ENCODE results near the gene MAB21L4.

Gene MAB21L4

DNA sequence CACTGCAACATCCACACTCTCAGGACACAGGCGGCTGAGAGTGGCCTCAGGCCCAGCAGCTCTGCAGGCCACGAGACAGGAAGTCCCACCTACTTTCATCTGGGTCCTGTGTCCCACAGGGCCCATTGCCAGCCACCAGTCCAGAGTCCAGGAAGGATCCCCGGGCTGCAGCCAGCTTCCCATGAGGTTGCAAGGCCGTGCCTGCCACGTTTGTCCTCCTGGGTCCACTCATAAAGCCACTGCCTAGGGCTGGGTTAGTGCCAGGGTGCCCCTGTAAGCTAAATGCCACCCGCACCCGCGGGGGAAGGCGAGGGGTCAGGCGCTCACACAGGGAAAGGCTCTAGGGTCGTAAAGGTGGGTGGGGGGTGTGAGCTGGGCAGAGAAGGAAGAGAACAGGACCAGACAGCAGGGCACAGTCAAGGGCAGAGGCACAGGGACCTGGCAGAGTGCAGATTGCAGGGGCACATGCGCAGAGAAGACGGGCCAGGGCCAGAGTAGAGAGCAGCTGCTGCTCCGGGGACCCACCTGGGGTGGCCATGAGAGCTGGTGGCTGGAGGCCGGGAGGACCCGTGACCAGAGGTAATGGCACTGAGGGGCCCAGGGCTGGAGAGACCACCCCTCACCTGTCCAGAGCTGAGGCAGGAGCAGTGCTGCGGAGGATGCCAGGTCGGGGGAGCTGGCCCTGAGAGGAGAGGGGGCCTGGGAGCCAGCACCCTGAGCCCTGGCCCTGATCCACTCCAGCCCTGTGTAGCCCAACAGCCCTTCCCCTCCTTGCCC, 19.3 kb downstream of the MAB21L4 start:
- DNase-seq (ENCODE audit: low read depth): no peak

DNA sequence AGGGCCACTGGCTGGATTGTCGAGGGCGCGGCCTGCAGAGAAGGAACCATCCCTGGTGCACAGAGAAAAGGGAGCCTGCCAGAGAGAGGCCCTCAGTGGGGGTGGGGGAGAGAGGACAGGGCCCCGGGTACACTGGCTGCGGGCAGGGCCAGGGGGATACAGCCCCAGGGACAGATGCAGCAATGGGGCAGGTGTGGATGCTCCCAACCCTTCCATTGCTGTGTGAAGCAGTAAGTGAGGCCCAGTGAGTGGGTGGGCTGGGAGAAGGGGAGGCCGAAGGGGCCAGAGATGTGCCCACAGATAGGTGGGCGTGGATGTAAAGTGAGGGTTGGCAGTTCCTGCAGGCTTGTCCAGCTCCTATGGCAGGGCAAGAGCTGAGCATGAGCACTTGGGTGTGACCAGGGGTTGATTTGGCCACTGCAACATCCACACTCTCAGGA, 19.9 kb downstream of the MAB21L4 start:
- DNase-seq (ENCODE audit: low read depth): no peak

DNA sequence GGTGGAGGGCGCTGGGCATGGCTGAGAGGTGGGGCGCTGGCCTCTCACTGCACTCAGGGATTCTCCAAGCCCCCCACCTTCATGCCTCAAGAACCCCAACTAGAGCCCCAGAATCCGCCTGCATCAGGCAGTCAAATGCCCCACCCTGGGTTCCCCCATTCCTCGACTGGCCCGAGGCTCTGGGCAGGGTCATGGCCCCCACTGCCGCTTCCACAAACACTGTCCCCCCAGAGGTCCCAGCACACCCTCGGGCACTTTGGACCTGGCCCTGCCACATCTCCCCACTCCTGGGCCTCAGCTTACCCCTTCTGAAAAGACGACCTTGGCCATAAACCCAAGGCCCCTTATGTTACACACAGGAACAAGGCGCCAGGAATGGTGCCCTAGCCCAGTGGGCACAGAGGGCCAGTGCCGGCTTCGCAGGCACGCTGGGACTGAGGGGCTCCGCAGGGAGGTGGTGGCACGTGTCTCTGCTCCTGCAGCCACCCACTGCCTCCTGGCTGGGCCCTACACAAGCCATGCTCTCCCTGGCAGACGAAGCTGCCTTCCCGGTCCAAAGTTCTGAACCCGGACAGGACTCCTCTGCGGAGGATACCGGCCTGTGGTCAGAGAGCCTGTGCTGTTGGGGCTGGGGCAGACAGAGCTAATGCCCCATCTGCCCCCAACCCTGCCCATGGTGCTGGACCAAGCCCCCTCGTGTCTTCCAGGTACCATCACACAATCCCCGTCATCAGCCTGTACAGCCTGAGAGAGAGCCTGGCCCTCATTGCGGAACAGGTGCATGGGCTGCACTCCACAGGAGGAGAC, 20.5 kb downstream of the MAB21L4 start:
- DNase-seq (ENCODE audit: low read depth): no peak

DNA sequence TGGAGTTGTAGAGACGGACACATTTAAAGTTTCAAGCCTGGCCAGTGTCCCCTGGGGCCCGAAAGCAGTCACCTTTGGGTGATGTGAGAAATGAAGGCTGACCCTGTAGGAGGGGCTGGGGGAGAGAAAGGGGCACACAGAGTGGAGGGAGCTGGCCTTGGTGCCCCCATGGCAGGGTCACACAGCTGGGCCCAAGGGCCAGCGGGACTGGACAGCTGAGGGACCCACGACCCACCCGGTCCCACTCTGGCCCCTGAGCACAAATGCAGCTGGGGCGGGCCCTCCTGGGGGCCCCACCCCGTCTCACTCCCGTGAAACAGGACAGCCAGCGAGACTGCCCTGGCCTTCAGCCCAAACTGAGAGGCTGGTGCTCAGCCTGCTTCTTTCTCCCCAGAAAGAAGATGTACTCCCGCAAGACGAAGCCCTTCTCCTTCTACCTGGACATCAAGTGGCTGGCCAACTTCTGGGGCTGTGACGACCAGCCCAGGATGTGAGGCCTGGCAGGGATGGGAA, 21.2 kb downstream of the MAB21L4 start:
- DNase-seq (ENCODE audit: low read depth): no peak

DNA sequence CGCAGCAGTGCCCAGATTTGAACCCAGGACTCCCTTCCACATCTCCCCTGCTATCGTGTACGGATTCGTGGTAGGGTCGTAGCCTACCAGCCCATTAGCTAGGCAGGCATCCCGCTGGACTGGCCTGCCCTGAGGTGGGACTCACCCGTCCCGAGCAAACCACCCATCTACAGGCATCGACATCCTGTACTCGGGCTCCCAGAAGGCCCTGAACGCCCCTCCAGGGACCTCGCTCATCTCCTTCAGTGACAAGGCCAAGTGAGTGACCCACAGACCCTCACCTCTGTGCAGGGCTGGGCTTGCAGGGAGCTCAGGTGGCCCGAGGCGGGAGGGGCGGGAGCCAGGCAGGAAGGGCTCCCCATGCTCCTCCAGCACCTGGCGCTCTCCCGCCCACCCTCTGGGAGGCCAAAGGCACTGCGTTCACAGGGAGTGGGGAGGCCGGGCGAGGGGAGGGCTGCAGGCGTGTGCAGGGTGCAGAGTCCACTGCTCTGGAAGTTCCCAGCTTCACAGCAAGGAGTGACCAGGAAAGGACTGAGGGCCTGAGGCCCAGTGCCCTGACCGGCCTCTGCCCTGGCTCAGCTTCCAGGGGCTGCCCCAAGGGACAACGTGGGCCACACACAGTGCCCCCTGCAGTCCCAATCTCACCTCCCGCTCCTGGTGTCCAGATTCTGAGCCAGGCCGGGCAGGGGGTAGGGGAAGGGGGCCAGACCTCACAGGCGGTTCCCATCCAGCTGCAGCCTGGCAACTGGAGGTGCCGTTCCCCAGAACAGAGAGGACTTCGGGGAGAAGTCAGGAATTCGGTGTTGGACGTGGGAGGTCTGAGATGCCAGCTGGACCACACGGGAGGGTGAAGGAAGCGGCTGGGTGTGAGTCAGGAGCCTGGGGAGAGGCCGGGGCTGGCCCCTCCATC, 21.9 kb downstream of the MAB21L4 start:
- DNase-seq (ENCODE audit: low read depth): no peak

DNA sequence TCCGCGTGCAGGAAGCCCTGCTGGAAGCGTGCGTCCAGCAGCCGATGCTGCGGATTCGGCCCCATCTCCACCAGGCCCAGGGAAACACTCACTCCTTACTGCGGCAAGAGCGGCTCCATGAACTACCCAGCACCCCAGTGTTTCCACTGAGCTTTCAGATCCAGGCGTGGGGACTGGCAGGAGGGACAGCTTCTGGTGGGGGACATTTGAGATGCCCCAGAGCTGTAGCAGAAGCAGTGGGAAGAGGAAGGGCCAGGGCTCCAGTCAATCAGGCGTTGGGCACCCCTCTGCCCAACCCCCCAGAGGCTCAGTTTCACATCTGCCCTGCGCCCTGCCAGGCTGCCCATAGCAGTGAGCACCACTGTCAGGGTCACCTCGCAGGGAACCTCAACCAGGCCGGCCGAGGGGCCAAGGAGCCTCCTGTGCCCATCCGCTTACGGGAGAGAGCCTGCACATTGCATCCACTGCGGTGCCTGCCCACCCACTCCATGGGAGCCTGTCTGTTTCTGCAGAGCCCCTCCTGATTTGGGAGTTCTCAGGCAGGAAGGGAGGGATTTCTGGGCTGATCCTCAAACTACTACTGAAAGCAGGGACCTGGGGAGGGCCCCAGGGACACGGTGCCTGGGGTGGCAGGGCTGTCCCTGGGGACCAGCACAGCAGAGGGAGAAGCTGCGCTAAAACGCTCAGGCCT, 22.7 kb downstream of the MAB21L4 start:
- no peak for DNase-seq (ENCODE audit: low read depth)

DNA sequence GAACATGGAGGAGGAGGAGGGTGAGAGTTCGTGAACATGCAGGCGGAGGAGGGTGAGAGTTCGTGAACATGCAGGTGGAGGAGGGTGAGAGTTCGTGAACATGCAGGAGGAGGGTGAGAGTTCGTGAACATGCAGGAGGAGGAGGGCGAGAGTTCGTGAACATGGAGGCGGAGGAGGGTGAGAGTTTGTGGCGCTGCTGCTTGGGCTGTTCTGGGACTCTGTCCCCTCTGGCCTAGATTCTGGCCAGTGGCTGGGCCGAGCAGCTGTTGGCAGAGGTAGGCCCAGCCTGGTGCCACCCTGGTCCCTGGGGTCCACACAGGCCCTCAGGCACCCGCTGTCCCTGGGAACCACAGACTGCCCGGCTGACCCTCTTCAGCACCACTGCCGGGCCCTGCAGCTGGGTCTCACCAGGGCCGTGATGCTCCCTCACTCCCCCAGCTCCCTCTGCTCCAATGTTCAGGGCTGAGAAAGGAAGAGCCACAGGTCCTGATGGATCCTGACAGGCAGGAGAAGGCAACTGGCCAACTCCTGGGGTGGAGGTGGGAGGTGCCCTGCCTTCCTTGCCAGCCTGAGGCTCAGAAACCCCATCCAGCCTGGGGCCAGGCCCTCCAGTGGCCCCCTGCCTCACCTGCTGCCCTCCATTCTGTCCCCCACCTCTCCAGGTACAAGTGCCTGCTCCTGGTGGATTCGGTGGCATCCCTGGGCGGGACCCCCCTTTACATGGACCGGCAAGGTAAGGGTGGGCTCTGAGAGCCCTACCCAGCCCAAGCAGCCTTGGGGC, 23.4 kb downstream of the MAB21L4 start:
- no peak for DNase-seq (ENCODE audit: low read depth)

DNA sequence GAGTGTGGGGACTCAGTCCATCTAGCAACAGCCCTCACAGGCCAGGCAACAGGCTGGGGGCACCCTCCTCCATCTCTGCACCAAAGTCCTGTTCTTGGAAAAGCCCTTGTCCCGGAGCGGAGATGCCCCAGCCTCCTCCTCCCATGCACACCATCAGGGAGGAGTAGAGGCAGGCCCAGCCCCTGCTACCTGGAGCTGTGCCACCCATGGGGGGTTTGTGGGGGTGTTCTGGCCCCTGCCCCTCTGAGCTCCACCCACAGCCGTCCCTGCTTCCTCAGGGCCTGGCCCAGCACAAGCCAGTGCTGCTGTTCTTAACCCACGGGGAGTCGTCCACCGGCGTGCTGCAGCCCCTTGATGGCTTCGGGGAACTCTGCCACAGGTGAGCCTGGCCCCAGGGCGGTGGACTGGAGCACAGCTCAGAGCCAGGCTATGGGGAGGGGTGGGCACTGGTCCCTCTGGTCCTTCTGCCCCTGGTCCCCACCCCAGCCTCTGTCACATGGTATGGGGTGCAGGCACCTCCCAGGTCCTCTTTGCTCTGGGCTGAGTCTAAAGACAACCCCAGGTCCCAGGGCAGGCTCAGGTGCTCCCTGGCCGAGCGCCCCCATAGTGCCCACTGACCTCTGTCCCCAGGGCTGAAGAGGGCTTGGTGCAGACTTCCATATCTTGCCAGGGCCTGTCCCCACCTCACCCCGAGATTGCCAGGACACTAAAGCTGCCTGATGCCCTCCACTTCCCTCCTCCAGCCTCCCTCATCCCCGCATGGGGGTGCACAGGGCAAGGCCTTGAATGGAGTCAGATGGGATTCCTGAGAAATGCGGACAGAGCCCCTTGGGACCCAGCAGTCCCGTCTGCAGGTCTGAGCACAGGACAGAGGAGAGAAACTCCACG, 24.6 kb downstream of the MAB21L4 start:
- DNase-seq (ENCODE audit: low read depth): no peak

DNA sequence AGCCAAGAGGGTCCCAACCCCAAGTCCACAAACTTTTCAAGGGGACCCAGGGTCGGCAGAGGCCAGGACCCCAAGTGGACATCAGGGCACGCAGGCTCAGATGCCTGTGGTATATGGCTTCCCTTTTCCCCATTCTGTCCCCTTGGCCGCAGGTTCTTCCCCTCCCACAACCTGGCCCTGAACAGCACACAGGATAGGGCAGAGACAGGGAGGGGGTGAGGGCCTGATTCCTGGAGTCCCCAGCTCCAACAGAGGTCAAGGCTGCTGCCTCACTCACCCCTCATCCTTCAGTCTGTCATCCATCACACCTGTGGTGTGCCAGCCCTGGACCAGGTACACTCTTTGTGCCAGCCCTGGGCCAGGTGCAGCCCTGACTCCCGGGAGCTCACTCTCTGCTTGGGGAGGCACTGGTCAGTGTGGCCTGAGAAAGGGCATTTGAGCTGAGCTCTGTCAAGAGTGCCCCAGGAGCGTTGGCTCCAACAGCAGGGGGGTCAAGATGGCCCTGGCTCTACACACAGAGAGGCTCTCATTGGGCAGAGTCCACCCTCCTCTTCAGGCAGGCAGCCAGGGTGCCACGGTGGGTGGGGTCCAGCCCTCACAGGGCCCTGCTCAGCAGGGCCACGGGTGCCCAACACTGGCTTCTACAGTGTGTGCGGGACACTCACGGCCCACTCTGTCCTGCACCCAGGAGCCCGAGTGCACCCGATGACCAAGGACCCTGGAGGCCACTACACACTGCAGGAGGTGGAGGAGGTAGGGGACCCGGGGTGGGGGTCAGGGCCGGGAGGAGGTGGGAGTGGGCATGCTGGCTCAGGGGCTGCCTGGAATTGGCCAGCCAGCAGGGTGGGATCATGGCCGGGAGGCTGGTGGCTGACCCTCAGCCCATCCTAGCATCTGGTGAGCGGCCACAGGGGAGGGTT, 25.7 kb downstream of the MAB21L4 start:
- DNase-seq (ENCODE audit: low read depth): no peak

DNA sequence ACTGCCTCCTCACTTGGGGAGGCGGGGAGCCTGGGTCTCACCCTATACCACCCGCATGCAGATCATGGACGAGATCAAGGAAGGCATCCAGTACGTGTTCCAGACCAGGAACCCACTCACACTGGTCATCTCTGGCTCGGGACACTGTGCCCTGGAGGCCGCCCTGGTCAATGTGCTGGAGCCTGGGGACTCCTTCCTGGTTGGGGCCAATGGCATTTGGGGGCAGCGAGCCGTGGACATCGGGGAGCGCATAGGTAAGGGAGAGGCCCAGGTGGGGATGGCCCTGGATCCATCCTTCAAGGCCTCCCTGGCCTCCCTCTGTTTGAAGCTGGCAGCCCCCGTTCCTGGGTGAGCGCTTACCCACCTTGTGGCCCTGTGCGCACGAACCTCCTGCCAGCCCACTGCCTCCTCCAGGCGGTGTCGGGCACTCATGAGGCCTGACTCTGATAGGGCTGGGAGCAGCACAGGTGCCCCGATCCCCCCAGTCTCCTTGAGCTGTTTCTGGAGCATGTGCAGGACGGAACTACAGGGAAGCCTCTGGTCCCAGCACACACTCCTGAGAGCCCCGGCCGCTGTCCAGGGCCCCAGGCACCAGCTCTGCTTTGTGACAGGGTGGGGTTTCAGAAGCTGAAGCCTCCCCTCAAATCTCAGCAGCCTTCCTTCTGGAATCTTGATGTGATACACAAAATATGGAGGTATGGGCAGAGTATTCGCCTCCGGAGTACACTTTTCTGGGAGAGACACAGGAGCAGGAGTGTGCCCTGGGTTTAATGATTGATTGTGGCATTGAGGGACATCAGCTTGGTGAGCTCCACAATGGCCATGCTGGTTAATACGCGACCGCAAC, 26.6 kb downstream of the MAB21L4 start:
- DNase-seq (ENCODE audit: low read depth): no peak

DNA sequence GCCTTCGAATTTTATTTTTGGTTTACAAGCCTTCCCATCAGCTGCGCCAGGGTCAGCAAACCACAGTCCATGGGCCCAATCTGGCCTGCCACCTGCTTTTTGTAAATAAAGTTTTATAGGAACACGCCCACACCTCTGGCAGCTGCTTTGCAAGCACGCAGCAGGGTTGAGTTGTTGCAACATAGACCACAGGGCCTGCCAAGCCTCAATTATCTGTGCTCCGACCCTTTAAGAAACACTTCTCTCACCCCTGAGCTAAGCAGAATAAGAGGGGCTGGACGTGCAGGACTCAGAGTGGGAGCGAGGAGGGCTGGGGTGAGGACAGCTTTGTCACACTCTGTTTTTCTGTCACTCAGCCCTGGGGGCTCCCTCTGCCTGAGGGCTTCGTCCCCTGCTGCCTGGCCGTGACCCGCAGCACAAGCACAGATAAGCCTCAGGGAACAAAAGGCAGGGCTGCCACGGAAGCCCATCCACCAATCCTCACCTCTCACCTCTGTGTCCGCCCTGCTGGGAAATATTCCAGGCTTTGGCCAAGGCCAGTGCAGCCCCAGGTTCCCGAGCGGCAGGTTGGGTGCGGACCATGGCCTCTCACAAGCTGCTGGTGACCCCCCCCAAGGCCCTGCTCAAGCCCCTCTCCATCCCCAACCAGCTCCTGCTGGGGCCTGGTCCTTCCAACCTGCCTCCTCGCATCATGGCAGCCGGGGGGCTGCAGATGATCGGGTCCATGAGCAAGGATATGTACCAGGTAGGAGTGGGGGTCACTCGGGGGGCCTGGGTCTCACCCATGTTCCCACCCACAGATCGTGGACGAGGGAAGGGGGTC, 27.5 kb downstream of the MAB21L4 start, which contains the start of gene AGXT:
TSS of gene AGXT (plus strand) at position 539 of the 823 bp plus-strand sequence. CDS start at position 581, 42 bp downstream.
- DNase-seq (ENCODE audit: low read depth): no peak

DNA sequence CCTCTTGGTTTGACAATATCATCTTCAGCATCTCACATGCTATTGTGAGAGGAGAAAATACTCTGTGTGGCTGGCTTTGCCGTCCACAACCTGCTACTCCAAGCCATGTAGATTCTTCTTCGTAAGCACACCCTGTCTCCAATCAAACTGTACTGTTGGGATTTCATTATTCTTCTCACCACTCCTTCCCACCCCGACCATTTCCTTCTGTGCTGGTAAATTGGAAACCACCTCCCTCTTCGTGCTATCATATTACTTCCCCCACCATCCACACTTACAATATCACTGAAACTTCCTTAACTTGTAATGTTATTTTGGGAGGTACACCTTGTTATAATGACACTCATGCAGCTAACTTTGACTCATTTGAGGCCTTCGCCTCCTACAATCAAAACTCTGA, 30.6 kb downstream of the MAB21L4 start:
- DNase-seq (ENCODE audit: low read depth): no peak

DNA sequence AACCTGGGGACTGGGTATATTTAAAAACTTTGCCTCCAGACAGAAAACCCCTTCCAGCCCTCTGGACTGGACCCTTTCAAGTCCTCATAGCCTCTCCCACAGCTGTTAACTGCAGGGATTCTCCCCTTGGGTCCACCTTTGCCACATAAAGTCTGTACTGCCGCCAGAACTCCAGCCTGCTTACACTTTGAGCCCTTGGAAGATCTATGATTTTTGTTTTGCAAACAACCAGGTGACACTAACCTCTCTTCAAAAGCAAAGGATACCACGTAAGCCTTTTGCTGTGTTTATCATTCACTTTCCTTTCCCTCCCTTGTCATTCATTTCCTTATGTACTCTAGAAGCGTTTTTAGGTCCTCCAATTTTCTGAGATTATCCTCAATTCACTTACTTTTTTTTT, 31.5 kb downstream of the MAB21L4 start:
- DNase-seq (ENCODE audit: low read depth): no peak

DNA sequence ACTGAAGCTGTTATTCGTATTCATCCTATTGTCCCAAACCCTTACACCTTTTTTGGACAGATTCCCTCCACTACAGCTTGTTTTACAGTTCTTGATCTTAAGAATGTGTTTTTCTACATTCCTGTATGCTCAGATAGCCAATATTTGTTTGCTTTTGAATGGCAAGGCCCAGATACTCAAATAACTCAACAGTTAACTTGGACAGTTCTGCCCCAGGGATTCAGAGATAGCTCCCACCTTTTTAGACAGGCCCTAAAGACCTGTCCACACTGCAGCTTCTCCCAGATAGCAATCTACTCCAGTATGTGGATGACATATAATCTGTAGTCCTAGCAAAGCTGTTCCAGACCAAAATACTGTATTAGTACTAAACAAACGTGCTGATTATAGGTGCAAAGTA, 34.4 kb downstream of the MAB21L4 start:
- no peak for DNase-seq (ENCODE audit: low read depth)

DNA sequence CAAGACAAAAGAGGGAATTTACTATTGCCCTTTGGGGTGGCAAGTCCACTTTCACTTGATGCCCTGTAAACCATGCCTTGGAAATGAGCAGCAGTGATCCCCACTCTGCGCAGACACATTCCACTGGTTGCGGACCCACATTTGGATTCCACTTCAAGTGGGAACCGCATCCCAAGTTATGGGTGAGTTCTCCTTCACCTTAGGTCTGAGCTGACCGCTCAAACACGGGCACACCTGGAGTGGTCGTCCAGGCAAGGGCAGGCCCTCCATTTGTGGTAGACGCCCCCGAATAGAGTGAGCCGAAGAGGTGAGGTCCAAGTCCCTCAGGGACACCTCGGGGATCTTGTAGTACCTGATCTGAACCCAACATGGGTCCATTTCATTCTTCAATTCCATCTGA, 37.1 kb downstream of the MAB21L4 start:
- no peak for DNase-seq (ENCODE audit: low read depth)

DNA sequence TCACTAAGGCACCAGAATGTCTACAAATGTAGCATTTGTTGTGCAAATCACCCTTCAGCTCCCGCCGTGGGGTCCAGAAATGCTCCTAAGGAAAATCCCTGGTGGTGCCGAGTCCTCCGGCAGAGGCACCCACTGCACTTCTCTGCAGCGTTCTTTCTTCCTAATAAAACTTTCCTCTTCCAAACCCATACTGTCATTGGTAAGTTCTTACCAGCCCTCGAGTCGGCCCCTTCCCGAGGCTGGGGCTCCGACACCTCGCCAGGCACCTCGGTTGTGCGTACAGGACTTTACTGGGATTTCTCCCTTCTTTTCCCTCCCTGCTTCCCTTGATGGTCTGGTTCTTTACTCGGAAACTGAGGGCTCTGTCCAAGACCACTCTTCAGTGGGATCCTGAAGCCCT, 37.6 kb downstream of the MAB21L4 start:
- no peak for DNase-seq (ENCODE audit: low read depth)

All from stimulated activated CD8-positive, alpha-beta memory T cell treated with anti-CD3 and anti-CD28 coated beads, Interleukin-15, amount 100 ng/mL, for 24 hours (primary cell).